Esophagus squamous epithelium (tissue), 4 donors: ENCODE results near the gene PLA2G3.

Experiments
- POLR2A ChIP-seq, 4 donors: fragments of 450-650 bp; IDR thresholded peaks; one replicate each; pipeline ENCODE4 v1.6.1; 2017; ENCODE audit warnings: antibody characterized with exemption in 4 of 4, mild to moderate bottlenecking in 4 of 4, moderate library complexity in 3 of 4
- TF ChIP-seq, protein P1 (sequence below), 6 experiments: fragments of 450-650 bp in 4 of 6; fragments of 200-600 bp in 2 of 6; sonication (generic) in 2 of 6; IDR thresholded peaks; one replicate each; pipeline ENCODE4 v1.5.1; 2016 to 2019; ENCODE audit warnings: antibody characterized with exemption in 6 of 6, mild to moderate bottlenecking in 4 of 6, moderate library complexity in 4 of 6

DNA sequence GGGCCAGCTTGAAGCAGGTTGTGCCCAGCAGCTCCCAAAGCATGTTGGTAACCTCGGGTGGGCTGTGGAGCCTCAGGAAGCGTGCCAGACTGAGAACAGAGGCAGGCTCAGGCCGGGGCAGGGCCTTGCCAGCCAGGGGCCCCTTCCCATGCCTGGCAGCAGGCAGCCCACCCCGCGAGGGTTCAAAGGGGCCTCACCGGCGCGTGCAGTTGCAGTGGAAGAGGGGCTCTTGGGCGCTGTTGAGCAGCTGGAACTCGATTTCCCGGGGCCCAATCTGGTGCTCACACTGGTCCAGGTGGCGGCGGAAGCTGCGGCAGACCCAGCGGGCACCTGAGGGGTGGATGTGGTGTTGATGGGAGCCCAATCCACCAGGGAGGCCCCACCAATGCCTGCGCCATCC lies 3.6 kb downstream of the PLA2G3 start:
- TF ChIP-seq, protein P1, sequence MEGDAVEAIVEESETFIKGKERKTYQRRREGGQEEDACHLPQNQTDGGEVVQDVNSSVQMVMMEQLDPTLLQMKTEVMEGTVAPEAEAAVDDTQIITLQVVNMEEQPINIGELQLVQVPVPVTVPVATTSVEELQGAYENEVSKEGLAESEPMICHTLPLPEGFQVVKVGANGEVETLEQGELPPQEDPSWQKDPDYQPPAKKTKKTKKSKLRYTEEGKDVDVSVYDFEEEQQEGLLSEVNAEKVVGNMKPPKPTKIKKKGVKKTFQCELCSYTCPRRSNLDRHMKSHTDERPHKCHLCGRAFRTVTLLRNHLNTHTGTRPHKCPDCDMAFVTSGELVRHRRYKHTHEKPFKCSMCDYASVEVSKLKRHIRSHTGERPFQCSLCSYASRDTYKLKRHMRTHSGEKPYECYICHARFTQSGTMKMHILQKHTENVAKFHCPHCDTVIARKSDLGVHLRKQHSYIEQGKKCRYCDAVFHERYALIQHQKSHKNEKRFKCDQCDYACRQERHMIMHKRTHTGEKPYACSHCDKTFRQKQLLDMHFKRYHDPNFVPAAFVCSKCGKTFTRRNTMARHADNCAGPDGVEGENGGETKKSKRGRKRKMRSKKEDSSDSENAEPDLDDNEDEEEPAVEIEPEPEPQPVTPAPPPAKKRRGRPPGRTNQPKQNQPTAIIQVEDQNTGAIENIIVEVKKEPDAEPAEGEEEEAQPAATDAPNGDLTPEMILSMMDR (IDR thresholded peaks at IDR 0.05) = no peak
- no peak for TF ChIP-seq POLR2A (IDR thresholded peaks at IDR 0.05)
